ENCODE results near the gene MKRN2OS.

The MKRN2OS gene

GRCh38 chr3:12515631-12516030, 29.7 kb downstream of the MKRN2OS start:
- DNase-seq (ENCODE audit: low read depth in 1 of 2, low spot score in 1 of 2) = no peak

GRCh38 chr3:12513694-12514446, 31.4 kb downstream of the MKRN2OS start:
- DNase-seq (ENCODE audit: low read depth in 1 of 2, low spot score in 1 of 2) = no peak

- no peak for DNase-seq (ENCODE audit: low read depth in 1 of 2, low spot score in 1 of 2)
These were observed 32.7 kb downstream of the MKRN2OS start for GRCh38 chr3:12512534-12513118.

- DNase-seq (ENCODE audit: low read depth in 1 of 2, low spot score in 1 of 2) = no peak
These were observed 35.8 kb downstream of the MKRN2OS start for GRCh38 chr3:12509466-12509865.

- DNase-seq (ENCODE audit: low read depth in 1 of 2, low spot score in 1 of 2) = no peak
These were observed 37.0 kb downstream of the MKRN2OS start for GRCh38 chr3:12508291-12508700.

- no peak for DNase-seq (ENCODE audit: low read depth in 1 of 2, low spot score in 1 of 2)
These were observed 37.6 kb downstream of the MKRN2OS start for GRCh38 chr3:12507591-12508281.

GRCh38 chr3:12506201-12506709, 39.0 kb downstream of the MKRN2OS start:
- DNase-seq (ENCODE audit: low read depth in 1 of 2, low spot score in 1 of 2) = no peak

- DNase-seq (ENCODE audit: low read depth in 1 of 2, low spot score in 1 of 2) = no peak
These were observed 42.0 kb downstream of the MKRN2OS start for GRCh38 chr3:12503126-12503957.

GRCh38 chr3:12501360-12502020, 43.8 kb downstream of the MKRN2OS start:
- no peak for DNase-seq (ENCODE audit: low read depth in 1 of 2, low spot score in 1 of 2)

- no peak for DNase-seq (ENCODE audit: low read depth in 1 of 2, low spot score in 1 of 2)
These were observed 45.8 kb downstream of the MKRN2OS start for GRCh38 chr3:12499474-12499873.

GRCh38 chr3:12496453-12496761, 48.9 kb downstream of the MKRN2OS start:
- DNase-seq (ENCODE audit: low read depth in 1 of 2, low spot score in 1 of 2) = no peak

GRCh38 chr3:12495749-12496452, 49.4 kb downstream of the MKRN2OS start:
- no peak for DNase-seq (ENCODE audit: low read depth in 1 of 2, low spot score in 1 of 2)

- no peak for DNase-seq (ENCODE audit: low read depth in 1 of 2, low spot score in 1 of 2)
These were observed 54.8 kb downstream of the MKRN2OS start for GRCh38 chr3:12490547-12490946.

- no peak for DNase-seq (ENCODE audit: low read depth in 1 of 2, low spot score in 1 of 2)
These were observed 55.5 kb downstream of the MKRN2OS start for GRCh38 chr3:12489832-12490231.

All from stimulated activated CD4-positive, alpha-beta T cell treated with anti-CD3 and anti-CD28 coated beads, Interleukin-15, amount 100 ng/mL, for 1 hour (primary cell).